IMR-90 (cell line): Measurements from ENCODE around the gene CECR2. TPM values are rescaled to one million over a fixed set of nuclear protein-coding genes. Genes with fewer than 3 reads are reported as not detected.

Source experiments
- ATAC-seq: fragments of 200-7000 bp; cut with Tn5 transposase; 2 replicates; pipeline ENCODE4 v1.9.1; 2020; ENCODE audit warnings: low read depth, mild to moderate bottlenecking, moderate library complexity
- BruUV-seq: library from RNA; stranded (reverse); fragments of 400-500 nt; replicated peaks from 2 replicates; lab custom pipeline; 2021; lab: Mats Ljungman, UMichigan
- CTCF ChIA-PET: fragments of 300-600 bp; formaldehyde crosslinking; extraction: SDS; loops from one replicate; lab custom pipeline; 2021; ENCODE audit warnings: antibody characterized with exemption; lab: Yijun Ruan, JAX
- POLR2A ChIA-PET: fragments of 300-600 bp; sonication (Branson Sonifier 250); formaldehyde crosslinking; loops from one replicate; lab custom pipeline; 2022; ENCODE audit warnings: antibody characterized with exemption; ENCODE audit not compliant: unreplicated experiment; lab: Charles Lee
- DNase-seq: peaks from one replicate; pipeline ENCODE4 v3.0.0; 2013
- H2AFZ ChIP-seq: replicated peaks from 2 replicates; pipeline ENCODE3; 2013; ENCODE audit warnings: low read length, mild to moderate bottlenecking; ENCODE audit not compliant: poor library complexity
- H2AK5ac ChIP-seq: 2 replicates; pipeline ENCODE4 v1.6.1; 2013; ENCODE audit warnings: low read depth, low read length, inconsistent platforms
- H2AK9ac ChIP-seq: replicated peaks from 2 replicates; pipeline ENCODE3; 2013; ENCODE audit warnings: mild to moderate bottlenecking, low read depth, low read length, moderate library complexity; ENCODE audit not compliant: poor library complexity
- H2BK120ac ChIP-seq: 2 replicates; pipeline ENCODE4 v1.6.1; 2013; ENCODE audit warnings: low read depth, low read length, inconsistent platforms
- H2BK15ac ChIP-seq: 3 replicates; pipeline ENCODE4 v1.6.1; 2013; ENCODE audit warnings: low read depth, low read length, inconsistent platforms
- H2BK20ac ChIP-seq: 2 replicates; pipeline ENCODE4 v1.6.1; 2013; ENCODE audit warnings: low read depth, mild to moderate bottlenecking, inconsistent platforms, low read length, moderate library complexity
- H2BK5ac ChIP-seq: 2 replicates; pipeline ENCODE4 v1.6.1; 2013; ENCODE audit warnings: mild to moderate bottlenecking, low read depth, low read length, inconsistent platforms; ENCODE audit not compliant: poor library complexity, severe bottlenecking
- H3K14ac ChIP-seq: replicated peaks from 2 replicates; pipeline ENCODE4 v1.6.1; 2013; ENCODE audit warnings: low read depth, low read length, inconsistent platforms
- H3K18ac ChIP-seq: 2 replicates; pipeline ENCODE4 v1.6.1; 2013; ENCODE audit warnings: low read depth, low read length, control low read depth
- H3K23ac ChIP-seq: 2 replicates; pipeline ENCODE4 v1.6.1; 2013; ENCODE audit warnings: low read depth, low read length, inconsistent platforms
- H3K27ac ChIP-seq: 2 replicates; pipeline ENCODE4 v1.5.1; 2013; ENCODE audit warnings: mild to moderate bottlenecking, control low read depth, low read length; ENCODE audit not compliant: insufficient read depth
- H3K27me3 ChIP-seq: 2 replicates; pipeline ENCODE4 v1.6.1; 2013; ENCODE audit warnings: low read length; ENCODE audit not compliant: control insufficient read depth, insufficient read depth
- H3K36me3 ChIP-seq: 2 replicates; pipeline ENCODE4 v1.6.1; 2013; ENCODE audit warnings: low read length, mixed read lengths; ENCODE audit not compliant: control insufficient read depth, insufficient read depth
- H3K4ac ChIP-seq: 2 replicates; pipeline ENCODE4 v1.6.1; 2013; ENCODE audit warnings: low read depth, low read length, inconsistent platforms
- H3K4me1 ChIP-seq: 2 replicates; pipeline ENCODE4 v1.6.1; 2013; ENCODE audit warnings: low read length, mixed read lengths; ENCODE audit not compliant: control insufficient read depth, insufficient read depth
- H3K4me2 ChIP-seq: 2 replicates; pipeline ENCODE4 v1.6.1; 2013; ENCODE audit warnings: low read depth, mild to moderate bottlenecking, control low read depth, low read length, moderate library complexity
- H3K4me3 ChIP-seq: 2 replicates; pipeline ENCODE4 v1.5.1; 2013; ENCODE audit warnings: low read depth, mild to moderate bottlenecking, control low read depth, low read length, moderate library complexity; ENCODE audit not compliant: insufficient read depth
- H3K56ac ChIP-seq: 2 replicates; pipeline ENCODE4 v1.6.1; 2013; ENCODE audit warnings: low read length, inconsistent platforms; ENCODE audit not compliant: insufficient read depth; ENCODE audit errors: extremely low read depth
- H3K79me1 ChIP-seq, 2 experiments: 2 replicates each; pipeline ENCODE4 v1.6.1; 2013; ENCODE audit warnings: low read length in 2 of 2, inconsistent platforms in 1 of 2, low read depth in 1 of 2
- H3K9ac ChIP-seq: 2 replicates; pipeline ENCODE4 v1.6.1; 2013; ENCODE audit warnings: low read depth, low read length, control low read depth
- H3K9me1 ChIP-seq: 2 replicates; pipeline ENCODE4 v1.6.1; 2013; ENCODE audit warnings: low read length, inconsistent platforms; ENCODE audit not compliant: insufficient read depth
- H3K9me3 ChIP-seq: 2 replicates; pipeline ENCODE4 v1.6.1; 2013; ENCODE audit warnings: low read length; ENCODE audit not compliant: control insufficient read depth, insufficient read depth
- H4K20me1 ChIP-seq: 2 replicates; pipeline ENCODE4 v1.6.1; 2013; ENCODE audit warnings: low read length, inconsistent platforms; ENCODE audit not compliant: insufficient read depth
- H4K5ac ChIP-seq: 2 replicates; pipeline ENCODE4 v1.6.1; 2013; ENCODE audit warnings: mild to moderate bottlenecking, low read depth, low read length, control low read depth
- H4K8ac ChIP-seq, 2 experiments: 2 replicates each; pipeline ENCODE4 v1.6.1; 2013; ENCODE audit warnings: low read depth in 2 of 2, low read length in 2 of 2, control low read depth in 1 of 2, inconsistent platforms in 1 of 2
- H4K91ac ChIP-seq: 2 replicates; pipeline ENCODE4 v1.6.1; 2013; ENCODE audit warnings: low read depth, low read length, inconsistent platforms; ENCODE audit not compliant: insufficient read depth
- BHLHE40 ChIP-seq: fragments of 150-350 bp; IDR thresholded peaks from 2 replicates; pipeline ENCODE4 v1.6.1; 2016; ENCODE audit warnings: mild to moderate bottlenecking, low read depth, low read length
- CEBPB ChIP-seq: IDR thresholded peaks from 2 replicates; pipeline ENCODE4 v1.6.1; 2012; ENCODE audit warnings: low read depth, low read length, improper control_type of control experiment
- CHD1 ChIP-seq: IDR thresholded peaks from 2 replicates; pipeline ENCODE4 v1.6.1; 2012; ENCODE audit warnings: low read depth, low read length, improper control_type of control experiment
- CTCF ChIP-seq: conservative IDR thresholded peaks from 2 replicates; pipeline ENCODE4 v1.5.1; 2012; ENCODE audit warnings: mild to moderate bottlenecking, low read depth, low read length, improper control_type of control experiment
- FOS ChIP-seq: fragments of 150-350 bp; IDR thresholded peaks from 2 replicates; pipeline ENCODE4 v1.6.1; 2016; ENCODE audit warnings: low read depth, low read length
- MAFK ChIP-seq: IDR thresholded peaks from 2 replicates; pipeline ENCODE4 v1.6.1; 2012; ENCODE audit warnings: low read depth, low read length, improper control_type of control experiment
- MAZ ChIP-seq: IDR thresholded peaks from 2 replicates; pipeline ENCODE4 v1.6.1; 2012; ENCODE audit warnings: low read depth, mild to moderate bottlenecking, low read length, improper control_type of control experiment, moderate library complexity, borderline replicate concordance
- RAD21 ChIP-seq: IDR thresholded peaks from 2 replicates; pipeline ENCODE4 v1.6.1; 2012; ENCODE audit warnings: low read length, improper control_type of control experiment
- RFX5 ChIP-seq: IDR thresholded peaks from 2 replicates; pipeline ENCODE4 v1.8.0; 2012; ENCODE audit warnings: low read depth, mild to moderate bottlenecking, low read length, moderate library complexity
- SMC3 ChIP-seq: fragments of 150-350 bp; IDR thresholded peaks from 2 replicates; pipeline ENCODE4 v1.6.1; 2016; ENCODE audit warnings: low read depth, mild to moderate bottlenecking, antibody characterized with exemption, low read length, moderate library complexity
- USF2 ChIP-seq: fragments of 150-350 bp; IDR thresholded peaks from 2 replicates; pipeline ENCODE4 v1.6.1; 2017; ENCODE audit warnings: mild to moderate bottlenecking, antibody characterized with exemption, low read length, low read depth
- WGBS, 2 experiments: methylation state at CpG; one replicate each; pipeline versions ENCODE4 v1.1.5 to v1.1.7; 2013; ENCODE audit warnings: missing lambda C conversion rate in 2 of 2; ENCODE audit not compliant: insufficient read length in 1 of 2; ENCODE audit errors: extremely low coverage in 2 of 2; 5-methylcytosine and 5-hydroxymethylcytosine counted together
- dilution Hi-C: fragments of 300-500 bp; cut with HindIII; formaldehyde crosslinking; loops from one replicate; pipeline ENCODE4 v1.14.3; 2018; ENCODE audit warnings: low sequenced_read_pairs; ENCODE audit not compliant: unreplicated experiment
- in situ Hi-C: fragments of 300-500 bp; cut with MboI; formaldehyde crosslinking; loops from 3 replicates; pipeline ENCODE4 v1.14.3; 2019; ENCODE audit warnings: low sequenced_read_pairs, inconsistent platforms, mixed read lengths
- intact Hi-C: fragments of 100-400 bp; cut with micrococcal nuclease; formaldehyde crosslinking; loops from 2 replicates; pipeline ENCODE4 v1.10.0; 2022
- polyA plus RNA-seq, 3 experiments: library from polyadenylated mRNA; depleted of rRNA; stranded (reverse); fragments of >200 nt; gene quantifications; 2 replicates each; pipeline ENCODE4 v1.2.3, GENCODE V29; 2012; ENCODE audit warnings: low replicate concordance in 1 of 3
- total RNA-seq: library from RNA; depleted of rRNA; stranded (reverse); fragments of >200 nt; gene quantifications from 2 replicates; pipeline ENCODE4 v1.2.3, GENCODE V29; 2012

Gene CECR2
- total and polyA plus RNA-seq, 2 of the 4 experiments (the other 2 are of a cell fraction), result under 0.01 TPM; not detected in 1

- Histone ChIP-seq H3K4me2 (no peak overlapping the region), H2BK120ac (no peak overlapping the region), H3K36me3 (no peaks in the 10 kb centered on the region), H4K8ac (no peak overlapping the region), H3K23ac (no peak overlapping the region), H3K27me3 (no peaks in the 10 kb centered on the region), H4K20me1 (no peaks in the 10 kb centered on the region), H3K9ac (no peak overlapping the region), H2AFZ (no peak overlapping the region), H3K9me1 (no peaks in the 10 kb centered on the region), H2BK5ac (no peak overlapping the region), H2AK5ac (no peak overlapping the region), H3K4me1 (no peaks in the 10 kb centered on the region), H3K14ac (no peak overlapping the region), H4K91ac (no peak overlapping the region), H3K4me3 (no peak overlapping the region), H3K9me3 (no peaks in the 10 kb centered on the region), H3K27ac (no peak overlapping the region), H3K18ac (no peak overlapping the region), H2BK15ac (no peak overlapping the region), H3K4ac (no peak overlapping the region), H3K79me1 (no peaks in the 10 kb centered on the region), H2AK9ac (no peak overlapping the region), H2BK20ac (no peak overlapping the region), H3K56ac (no peak overlapping the region), H4K5ac (no peak overlapping the region)
- CTCF ChIA-PET, result interaction anchor here (0.6 kb wide), 1 partner anchor 31 kb away, joined by 3 read pairs; no protein-coding TSS in a partner anchor
- BruUV-seq, result no TSS peak
- dilution Hi-C loops (no loop called here), in situ Hi-C loops (loop anchor here (10.0 kb wide), 1 partner anchor 57 kb away; no protein-coding TSS in a partner anchor), intact Hi-C loops (no loop called here)
- WGBS, 2 experiments, result 0% methylated on average over 1 of the region's 6 CpGs; no CpG with 5 or more reads in 1 of the 2 experiments
- TF ChIP-seq CHD1 (no peak), RAD21 (no peak), MAZ (no peak), RFX5 (no peak), CTCF (no peak), CEBPB (no peak), SMC3 (no peak), BHLHE40 (no peak), MAFK (no peak), FOS (no peak), USF2 (no peak)
- DNase-seq (no peak), ATAC-seq (no peak)
- POLR2A ChIA-PET, result no interaction called here
Measured at GRCh38 chr22:17412232-17412631, 43.0 kb downstream of the CECR2 start.
